GM21825 (cell line): Measurements from ENCODE around the gene EVC.
"Not testable (repeated sequence)": the region's sequence is repeated elsewhere in the genome, so short reads cannot be mapped to it uniquely, and the experiment has no call there.

Source experiments
- ATAC-seq: cut with Tn5 transposase; IDR thresholded peaks from one replicate; pipeline ENCODE4 v1.9.1; 2021; ENCODE audit warnings: mild to moderate bottlenecking, moderate library complexity; ENCODE audit not compliant: unreplicated experiment

EVC gene

GRCh38 chr4:5707778-5708448 lies 3.1 kb upstream of the EVC start:
- no peak for ATAC-seq

- ATAC-seq = no peak
Measured at GRCh38 chr4:5708449-5709206, 2.4 kb upstream of the EVC start, which contains the start of gene EVC2. Gene EVC2, minus strand, starts transcription at chr4:5708559. Its CDS starts 46 bp downstream, at chr4:5708513.

- ATAC-seq = no peak
Measured at GRCh38 chr4:5709207-5709575, 1.8 kb upstream of the EVC start.

GRCh38 chr4:5710065-5710960 lies 688 bp upstream of the EVC start:
- no peak for ATAC-seq

GRCh38 chr4:5711479-5712184 lies 631 bp downstream of the EVC start:
- no peak for ATAC-seq

GRCh38 chr4:5712517-5712916 lies 1.5 kb downstream of the EVC start:
- ATAC-seq = no peak

- ATAC-seq = no peak
Measured at GRCh38 chr4:5712931-5713330, 1.9 kb downstream of the EVC start.

- ATAC-seq = no peak
Measured at GRCh38 chr4:5713861-5714260, 2.9 kb downstream of the EVC start.

GRCh38 chr4:5715357-5715756 lies 4.4 kb downstream of the EVC start:
- ATAC-seq = no peak

GRCh38 chr4:5716391-5716790 lies 5.4 kb downstream of the EVC start:
- no peak for ATAC-seq

- ATAC-seq = no peak
Measured at GRCh38 chr4:5717449-5718158, 6.6 kb downstream of the EVC start.

GRCh38 chr4:5718411-5718810 lies 7.4 kb downstream of the EVC start:
- no peak for ATAC-seq

GRCh38 chr4:5719350-5720055 lies 8.5 kb downstream of the EVC start:
- ATAC-seq = no peak

GRCh38 chr4:5720157-5720850 lies 9.3 kb downstream of the EVC start:
- ATAC-seq = no peak

- no peak for ATAC-seq
Measured at GRCh38 chr4:5720980-5721379, 10.0 kb downstream of the EVC start.

- ATAC-seq = no peak
Measured at GRCh38 chr4:5721923-5722322, 10.9 kb downstream of the EVC start.

- ATAC-seq = no peak
Measured at GRCh38 chr4:5722328-5722727, 11.3 kb downstream of the EVC start.

- no peak for ATAC-seq
Measured at GRCh38 chr4:5724377-5724776, 13.4 kb downstream of the EVC start.

GRCh38 chr4:5728412-5728811 lies 17.4 kb downstream of the EVC start:
- not testable (repeated sequence) for ATAC-seq
